SIG-M5 treated with dmso at 0.1 percent for 504 hours (cell line): ENCODE results near the gene ETDC.
"Not testable (repeated sequence)": the region's sequence is repeated elsewhere in the genome, so short reads cannot be mapped to it uniquely, and the experiment has no call there.

Experiments used
- DNase-seq: peaks from one replicate; lab custom pipeline; 2025; ENCODE audit not compliant: unreplicated experiment; lab: John Stamatoyannopoulos, UW

Gene ETDC

DNA sequence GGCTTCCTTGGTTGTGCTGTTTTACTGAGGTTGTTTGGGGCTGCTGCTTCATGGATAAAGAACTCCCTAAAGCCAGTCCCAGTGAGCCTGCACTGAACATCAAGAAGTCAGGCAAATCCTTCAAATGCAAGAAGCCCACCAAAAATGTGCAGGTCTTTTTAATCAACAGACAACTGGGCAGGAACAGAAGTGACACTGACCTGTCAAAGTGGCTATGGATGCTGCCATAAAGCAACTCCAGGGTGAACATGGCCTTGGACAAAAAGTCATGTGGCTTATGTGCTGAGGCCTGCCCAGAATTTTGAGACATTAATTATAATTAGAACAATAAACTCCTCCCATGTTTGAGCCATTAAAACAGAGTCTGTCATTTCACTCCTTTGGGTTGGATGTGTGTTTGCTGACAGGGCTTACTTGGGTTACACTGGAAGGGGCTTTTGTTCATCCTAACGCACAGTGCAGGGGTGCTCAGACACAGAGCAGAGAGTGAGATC is at the start of gene ETDC:
TSS of gene ETDC (plus strand) at position 51 of the 494 bp plus-strand sequence. CDS start at position 51, 0 bp downstream.
- no peak for DNase-seq

DNA sequence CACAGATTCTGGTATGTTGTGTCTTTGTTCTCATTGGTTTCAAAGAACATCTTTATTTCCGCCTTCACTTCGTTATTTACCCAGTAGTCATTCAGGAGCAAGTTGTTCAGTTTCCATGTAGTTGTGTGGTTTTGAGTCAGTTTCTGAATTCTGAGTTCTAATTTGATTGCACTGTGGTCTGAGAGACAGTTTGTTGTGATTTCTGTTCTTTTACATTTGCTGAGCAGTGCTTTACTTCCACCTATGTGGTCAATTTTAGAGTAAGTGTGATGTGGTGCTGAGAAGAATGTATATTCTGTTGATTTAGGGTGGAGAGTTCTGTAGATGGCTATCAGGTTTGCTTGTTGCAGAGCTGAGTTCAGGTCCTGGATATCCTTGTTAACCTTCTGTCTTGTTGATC is 48.3 kb upstream of the ETDC start:
- not testable (repeated sequence) for DNase-seq

- DNase-seq: not testable (repeated sequence)
These were observed 45.9 kb upstream of the ETDC start for GRCh38 chrX:135263376-135263775.

GRCh38 chrX:135264206-135264605 is 45.1 kb upstream of the ETDC start:
- DNase-seq: no peak

- no peak for DNase-seq
These were observed 36.1 kb upstream of the ETDC start for GRCh38 chrX:135273162-135273561.

DNA sequence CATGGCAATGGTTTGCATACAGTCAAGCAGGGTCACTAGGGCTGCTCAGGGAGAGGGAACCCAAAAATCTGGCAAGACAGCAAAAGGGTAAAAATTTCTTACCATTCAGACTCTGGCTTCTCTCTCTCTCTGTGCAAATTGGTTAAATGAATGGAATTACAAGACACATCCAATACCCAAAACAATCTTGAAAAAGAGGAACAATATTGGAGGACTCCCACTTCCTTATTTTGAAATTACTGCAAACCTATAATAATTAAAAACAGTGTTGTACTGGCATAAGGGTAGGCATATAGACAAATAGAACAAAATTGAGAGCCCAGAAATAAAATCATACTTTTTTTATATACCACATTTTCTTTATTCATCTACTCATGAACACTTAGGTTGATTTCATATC is 33.3 kb upstream of the ETDC start:
- DNase-seq: peak; percentile 36

- no peak for DNase-seq
These were observed 21.9 kb upstream of the ETDC start for GRCh38 chrX:135287266-135287823.

- no peak for DNase-seq
These were observed 13.9 kb upstream of the ETDC start for GRCh38 chrX:135295238-135295943.

DNA sequence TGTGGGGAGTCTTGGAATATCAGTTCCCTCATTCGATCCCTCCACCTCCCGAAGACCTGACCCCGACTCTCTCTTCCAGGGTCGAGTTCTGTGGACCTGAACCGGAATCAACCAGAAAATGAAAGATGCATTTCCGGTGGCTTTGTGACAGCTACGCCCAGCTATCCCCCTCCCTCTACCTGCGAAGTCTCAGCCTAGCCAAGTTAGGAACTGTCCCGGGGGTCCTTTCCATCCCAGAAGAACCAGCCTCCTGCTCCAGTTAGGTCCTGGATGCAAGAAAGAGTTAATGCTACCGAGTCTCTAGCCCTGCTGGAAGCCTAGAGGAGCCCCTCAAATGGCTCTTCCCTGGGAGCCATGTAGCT is 13.4 kb upstream of the ETDC start:
- DNase-seq: no peak

GRCh38 chrX:135302269-135302873 is 6.9 kb upstream of the ETDC start:
- DNase-seq: no peak

DNA sequence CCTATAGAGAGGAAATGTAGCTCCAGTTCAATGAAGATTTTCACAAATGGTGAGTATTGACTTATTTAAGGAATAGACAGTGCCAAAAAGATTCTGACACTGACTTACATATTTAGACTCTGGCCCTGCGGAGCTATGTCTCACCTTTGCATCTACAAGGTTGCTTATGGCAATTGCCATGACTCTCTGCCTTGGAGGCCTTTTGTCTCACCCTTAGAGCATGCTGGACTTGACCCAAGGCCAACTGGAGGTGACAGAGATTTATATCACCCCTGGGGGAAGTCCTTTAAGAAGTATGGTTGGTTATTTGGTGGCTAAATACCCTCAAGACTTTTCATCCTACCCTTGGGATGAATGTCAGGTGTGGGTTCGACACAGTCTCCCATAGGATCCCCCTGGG is 4.5 kb upstream of the ETDC start:
- no peak for DNase-seq

GRCh38 chrX:135307171-135307570 is 2.1 kb upstream of the ETDC start:
- no peak for DNase-seq

DNA sequence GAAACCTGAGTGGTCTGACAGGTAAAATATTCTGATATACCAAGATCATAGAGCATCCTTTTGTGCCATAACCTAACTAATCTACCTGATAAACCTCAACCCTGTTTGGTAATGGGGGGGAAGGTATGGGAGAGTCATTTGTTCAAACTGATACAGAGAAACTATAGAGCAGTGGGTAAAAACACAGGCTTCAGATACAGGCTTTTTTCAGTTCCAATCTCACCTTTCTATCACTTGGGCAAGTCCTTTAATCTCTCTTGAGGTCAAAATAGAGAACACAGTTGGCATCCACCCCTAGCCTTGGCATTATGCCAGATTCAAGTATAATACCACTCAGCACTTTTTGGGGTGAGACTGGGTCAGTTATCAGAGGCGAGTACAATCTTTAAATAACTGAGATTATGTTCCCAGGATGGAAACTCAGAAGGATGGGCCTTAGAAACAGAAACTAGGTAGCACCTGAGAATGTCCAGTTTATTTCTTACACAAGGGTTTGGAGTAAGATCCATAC is 880 bp upstream of the ETDC start:
- no peak for DNase-seq

DNA sequence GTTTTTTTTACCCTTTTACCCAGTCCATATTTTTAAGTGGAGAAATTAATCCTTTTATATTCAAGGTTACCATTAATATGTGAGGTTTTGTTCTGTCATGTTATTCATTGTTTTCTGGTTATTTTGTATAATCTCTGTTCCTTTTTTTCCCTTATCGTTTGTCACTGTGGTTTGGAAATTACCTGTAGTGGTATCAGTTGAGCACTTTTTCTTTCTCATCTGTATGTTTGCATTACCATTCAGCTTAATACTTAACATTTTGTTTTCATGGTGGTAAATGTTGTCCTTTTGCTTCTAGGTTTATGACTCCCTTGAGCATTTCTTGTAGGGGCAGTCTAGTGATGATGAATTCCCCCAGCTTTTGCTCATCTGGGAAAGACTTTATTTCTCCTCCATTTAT is 6.6 kb downstream of the ETDC start:
- DNase-seq: no peak

DNA sequence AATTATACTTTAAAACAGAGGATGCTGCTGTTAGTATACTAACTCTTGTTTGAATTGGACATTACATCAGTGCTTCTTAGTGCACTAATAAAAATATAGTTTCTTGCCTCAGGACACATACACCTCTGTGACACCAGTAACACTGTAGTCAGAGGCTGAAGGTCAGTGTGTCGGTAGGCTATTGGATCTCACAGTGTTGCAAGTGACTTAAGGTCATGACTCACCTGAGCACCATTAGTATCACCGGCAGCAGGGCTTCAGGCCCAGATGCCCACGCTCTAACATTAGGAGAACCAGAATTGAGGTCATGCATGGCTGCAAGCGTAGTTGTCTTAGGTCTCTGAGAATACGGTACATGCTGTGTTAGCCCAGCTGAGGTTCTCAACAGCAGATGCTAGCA is 15.2 kb downstream of the ETDC start:
- no peak for DNase-seq

GRCh38 chrX:135325036-135325818 is 15.9 kb downstream of the ETDC start:
- DNase-seq: not testable (repeated sequence)

DNA sequence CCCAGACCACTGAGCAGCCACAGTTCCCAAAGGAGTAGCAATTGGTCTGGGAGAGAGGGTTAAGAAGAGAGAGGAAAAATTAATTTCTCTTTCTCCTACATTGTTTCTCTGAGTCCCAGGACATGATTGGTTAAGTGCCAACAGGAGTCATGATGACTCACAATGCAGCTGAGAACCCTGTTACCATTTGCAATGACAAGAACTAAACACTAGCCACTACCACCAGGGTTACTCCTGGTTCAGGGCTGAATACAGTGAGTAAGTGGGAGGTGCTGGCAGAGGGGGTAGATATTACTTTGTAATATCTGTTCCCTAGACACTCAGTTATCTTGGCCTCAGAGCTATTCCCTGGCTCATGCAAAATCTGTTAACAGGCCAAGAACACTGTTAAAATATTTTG is 18.0 kb downstream of the ETDC start:
- DNase-seq: no peak

DNA sequence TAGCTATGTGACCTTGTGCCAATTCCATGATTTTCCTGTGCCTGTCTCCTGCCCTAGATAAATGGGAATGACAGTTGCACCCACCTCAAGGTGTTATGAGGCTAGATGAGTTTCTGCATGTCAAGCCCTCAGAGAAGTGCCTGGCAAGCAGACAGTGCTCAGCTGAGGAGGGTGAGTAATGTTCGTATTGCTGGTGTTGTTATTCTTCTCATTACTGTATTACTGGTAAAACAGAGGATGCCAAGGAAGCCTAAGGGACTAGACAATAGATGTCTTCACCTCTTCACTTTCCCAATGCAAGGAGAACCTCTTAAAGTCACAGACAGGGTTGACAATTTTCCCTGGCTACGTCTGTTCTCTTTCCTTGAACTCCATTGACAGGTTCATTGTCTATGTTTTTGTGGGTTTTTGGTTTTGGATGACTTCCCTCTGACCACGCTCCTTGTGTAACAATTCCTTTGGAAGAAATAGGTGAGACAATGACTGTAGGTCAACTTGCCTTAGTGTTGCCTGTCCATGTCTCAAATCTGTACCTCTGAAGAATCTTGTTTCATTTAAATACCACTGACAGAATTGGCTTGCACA is 19.2 kb downstream of the ETDC start:
- no peak for DNase-seq

GRCh38 chrX:135330706-135331105 is 21.4 kb downstream of the ETDC start:
- DNase-seq: no peak

DNA sequence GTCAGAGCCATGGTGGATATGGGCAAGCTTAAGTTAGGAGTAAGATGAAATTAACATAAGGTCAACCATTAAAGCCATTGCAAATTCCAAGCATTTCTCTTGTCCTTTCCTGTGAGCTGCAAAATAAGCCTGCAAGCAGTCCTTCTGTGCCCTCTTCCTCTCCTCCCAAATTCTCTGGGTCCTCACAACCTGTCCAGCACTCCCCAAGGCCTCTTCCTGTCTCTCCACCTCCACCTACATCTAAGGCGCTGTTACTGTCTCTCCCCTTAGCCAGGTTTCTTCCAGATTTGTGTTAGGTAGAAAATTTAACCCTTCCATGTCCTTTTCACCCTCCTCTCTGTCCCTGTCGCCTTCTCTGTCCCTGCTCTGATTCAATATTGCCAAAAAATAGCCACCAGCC is 22.2 kb downstream of the ETDC start:
- no peak for DNase-seq

- no peak for DNase-seq
These were observed 31.6 kb downstream of the ETDC start for GRCh38 chrX:135340831-135341230.
